ENCODE results near the gene ACOT6.

DNA sequence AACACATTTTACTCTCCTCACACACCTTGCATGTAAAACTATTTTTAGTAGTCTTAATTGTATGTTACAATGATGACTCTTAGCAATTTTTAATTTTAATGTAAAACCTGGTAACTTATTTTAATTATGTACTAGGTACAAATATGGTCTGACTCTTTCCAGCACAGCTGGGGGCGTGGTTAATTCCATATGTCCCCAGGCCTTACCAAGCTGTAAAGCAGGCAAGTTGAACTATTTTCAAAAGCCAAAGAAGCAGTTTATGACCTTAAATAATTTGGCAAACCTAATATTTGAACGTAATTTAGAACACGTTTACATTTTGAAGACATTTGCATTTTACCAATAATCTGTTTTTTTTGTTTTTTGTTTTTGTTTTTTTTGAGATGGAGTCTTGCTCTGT is 9.3 kb upstream of the ACOT6 start:
- TF ChIP-seq, protein P1, sequence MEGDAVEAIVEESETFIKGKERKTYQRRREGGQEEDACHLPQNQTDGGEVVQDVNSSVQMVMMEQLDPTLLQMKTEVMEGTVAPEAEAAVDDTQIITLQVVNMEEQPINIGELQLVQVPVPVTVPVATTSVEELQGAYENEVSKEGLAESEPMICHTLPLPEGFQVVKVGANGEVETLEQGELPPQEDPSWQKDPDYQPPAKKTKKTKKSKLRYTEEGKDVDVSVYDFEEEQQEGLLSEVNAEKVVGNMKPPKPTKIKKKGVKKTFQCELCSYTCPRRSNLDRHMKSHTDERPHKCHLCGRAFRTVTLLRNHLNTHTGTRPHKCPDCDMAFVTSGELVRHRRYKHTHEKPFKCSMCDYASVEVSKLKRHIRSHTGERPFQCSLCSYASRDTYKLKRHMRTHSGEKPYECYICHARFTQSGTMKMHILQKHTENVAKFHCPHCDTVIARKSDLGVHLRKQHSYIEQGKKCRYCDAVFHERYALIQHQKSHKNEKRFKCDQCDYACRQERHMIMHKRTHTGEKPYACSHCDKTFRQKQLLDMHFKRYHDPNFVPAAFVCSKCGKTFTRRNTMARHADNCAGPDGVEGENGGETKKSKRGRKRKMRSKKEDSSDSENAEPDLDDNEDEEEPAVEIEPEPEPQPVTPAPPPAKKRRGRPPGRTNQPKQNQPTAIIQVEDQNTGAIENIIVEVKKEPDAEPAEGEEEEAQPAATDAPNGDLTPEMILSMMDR (IDR thresholded peaks at IDR 0.05; ENCODE audit: low read length): no peak
- no peak for TF ChIP-seq EZH2 (IDR thresholded peaks at IDR 0.05; ENCODE audit: borderline replicate concordance, low read length)

Measured in OCI-LY1 (cell line).